WTC11 (cell line): ENCODE measurements around the gene ASS1.

Source experiments
- ESRRA ChIP-seq: sonication (generic); formaldehyde crosslinking; IDR thresholded peaks from 2 replicates; pipeline ENCODE4 v1.8.1; 2022; ENCODE audit warnings: mild to moderate bottlenecking, missing genetic modification reagents, borderline replicate concordance
- HMGA2 ChIP-seq: fragments of 250-450 bp; sonication (Bioruptor Pico); IDR thresholded peaks from 2 replicates; pipeline ENCODE4 v1.4.0; 2021; ENCODE audit warnings: mild to moderate bottlenecking, moderate library complexity
- TF ChIP-seq, protein P1 (sequence below): sonication (generic); formaldehyde crosslinking; IDR thresholded peaks from 2 replicates; pipeline ENCODE4 v1.8.0; 2022; ENCODE audit warnings: mild to moderate bottlenecking, missing genetic modification reagents
- TF ChIP-seq, protein P2 (sequence below): fragments of 200-600 bp; IDR thresholded peaks from 2 replicates; pipeline ENCODE4 v1.8.0; 2022; ENCODE audit warnings: antibody characterized with exemption
- TF ChIP-seq, protein P3 (sequence below): sonication (generic); formaldehyde crosslinking; IDR thresholded peaks from 2 replicates; pipeline ENCODE4 v1.8.1; 2022; ENCODE audit warnings: low read depth, missing genetic modification reagents, borderline replicate concordance

DNA sequence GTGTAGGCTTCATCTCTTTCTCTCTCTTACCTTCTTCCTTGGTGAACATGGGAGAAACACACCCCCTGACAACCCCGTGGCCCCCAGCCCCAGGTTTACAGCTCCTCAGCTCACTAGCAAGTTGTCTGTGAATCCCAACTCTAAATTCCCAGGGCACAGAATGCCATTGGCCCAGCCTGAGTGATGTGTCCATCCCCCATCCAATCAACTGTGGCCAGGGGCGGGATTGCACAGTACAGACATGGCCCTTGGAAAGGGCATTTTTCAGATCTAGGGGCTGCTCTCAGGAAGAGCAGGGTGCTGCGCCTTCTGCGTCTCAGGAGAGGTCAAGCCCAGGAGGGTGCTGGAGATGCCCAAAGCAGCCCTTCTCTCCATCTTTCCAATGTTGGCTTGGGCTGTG, 48.2 kb upstream of the ASS1 start:
- TF ChIP-seq, protein P1, sequence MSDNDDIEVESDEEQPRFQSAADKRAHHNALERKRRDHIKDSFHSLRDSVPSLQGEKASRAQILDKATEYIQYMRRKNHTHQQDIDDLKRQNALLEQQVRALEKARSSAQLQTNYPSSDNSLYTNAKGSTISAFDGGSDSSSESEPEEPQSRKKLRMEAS (CRISPR knock-in tag) = no peak
- no peak for TF ChIP-seq ESRRA
- no peak for TF ChIP-seq HMGA2 (CRISPR knock-in tag)
- TF ChIP-seq, protein P2, sequence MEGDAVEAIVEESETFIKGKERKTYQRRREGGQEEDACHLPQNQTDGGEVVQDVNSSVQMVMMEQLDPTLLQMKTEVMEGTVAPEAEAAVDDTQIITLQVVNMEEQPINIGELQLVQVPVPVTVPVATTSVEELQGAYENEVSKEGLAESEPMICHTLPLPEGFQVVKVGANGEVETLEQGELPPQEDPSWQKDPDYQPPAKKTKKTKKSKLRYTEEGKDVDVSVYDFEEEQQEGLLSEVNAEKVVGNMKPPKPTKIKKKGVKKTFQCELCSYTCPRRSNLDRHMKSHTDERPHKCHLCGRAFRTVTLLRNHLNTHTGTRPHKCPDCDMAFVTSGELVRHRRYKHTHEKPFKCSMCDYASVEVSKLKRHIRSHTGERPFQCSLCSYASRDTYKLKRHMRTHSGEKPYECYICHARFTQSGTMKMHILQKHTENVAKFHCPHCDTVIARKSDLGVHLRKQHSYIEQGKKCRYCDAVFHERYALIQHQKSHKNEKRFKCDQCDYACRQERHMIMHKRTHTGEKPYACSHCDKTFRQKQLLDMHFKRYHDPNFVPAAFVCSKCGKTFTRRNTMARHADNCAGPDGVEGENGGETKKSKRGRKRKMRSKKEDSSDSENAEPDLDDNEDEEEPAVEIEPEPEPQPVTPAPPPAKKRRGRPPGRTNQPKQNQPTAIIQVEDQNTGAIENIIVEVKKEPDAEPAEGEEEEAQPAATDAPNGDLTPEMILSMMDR = no peak
- TF ChIP-seq, protein P3, sequence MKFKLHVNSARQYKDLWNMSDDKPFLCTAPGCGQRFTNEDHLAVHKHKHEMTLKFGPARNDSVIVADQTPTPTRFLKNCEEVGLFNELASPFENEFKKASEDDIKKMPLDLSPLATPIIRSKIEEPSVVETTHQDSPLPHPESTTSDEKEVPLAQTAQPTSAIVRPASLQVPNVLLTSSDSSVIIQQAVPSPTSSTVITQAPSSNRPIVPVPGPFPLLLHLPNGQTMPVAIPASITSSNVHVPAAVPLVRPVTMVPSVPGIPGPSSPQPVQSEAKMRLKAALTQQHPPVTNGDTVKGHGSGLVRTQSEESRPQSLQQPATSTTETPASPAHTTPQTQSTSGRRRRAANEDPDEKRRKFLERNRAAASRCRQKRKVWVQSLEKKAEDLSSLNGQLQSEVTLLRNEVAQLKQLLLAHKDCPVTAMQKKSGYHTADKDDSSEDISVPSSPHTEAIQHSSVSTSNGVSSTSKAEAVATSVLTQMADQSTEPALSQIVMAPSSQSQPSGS (CRISPR knock-in tag) = no peak
